GM21381 (cell line): Measurements from ENCODE around the gene SMAD6.

Source experiments
- ATAC-seq: cut with Tn5 transposase; IDR thresholded peaks from one replicate; pipeline ENCODE4 v1.9.1; 2021; ENCODE audit warnings: mild to moderate bottlenecking, moderate library complexity; ENCODE audit not compliant: unreplicated experiment

SMAD6 gene

GRCh38 chr15:66719471-66719870 lies 17.4 kb downstream of the SMAD6 start:
- no peak for ATAC-seq

- no peak for ATAC-seq
Observed at GRCh38 chr15:66720206-66721010, 18.4 kb downstream of the SMAD6 start.

- no peak for ATAC-seq
Observed at GRCh38 chr15:66721020-66721419, 19.0 kb downstream of the SMAD6 start.

- ATAC-seq: no peak
Observed at GRCh38 chr15:66721501-66721937, 19.5 kb downstream of the SMAD6 start.

- no peak for ATAC-seq
Observed at GRCh38 chr15:66721954-66722353, 19.9 kb downstream of the SMAD6 start.

GRCh38 chr15:66722757-66723540 lies 20.9 kb downstream of the SMAD6 start:
- ATAC-seq: no peak

GRCh38 chr15:66723826-66724731 lies 22.0 kb downstream of the SMAD6 start:
- ATAC-seq: no peak

- no peak for ATAC-seq
Observed at GRCh38 chr15:66724732-66725463, 22.9 kb downstream of the SMAD6 start.

GRCh38 chr15:66725464-66725785 lies 23.4 kb downstream of the SMAD6 start:
- ATAC-seq: no peak

GRCh38 chr15:66726386-66726785 lies 24.4 kb downstream of the SMAD6 start:
- no peak for ATAC-seq

- no peak for ATAC-seq
Observed at GRCh38 chr15:66729331-66729951, 27.4 kb downstream of the SMAD6 start.

GRCh38 chr15:66730168-66731021 lies 28.4 kb downstream of the SMAD6 start:
- no peak for ATAC-seq

GRCh38 chr15:66733976-66734375 lies 31.9 kb downstream of the SMAD6 start:
- no peak for ATAC-seq

- no peak for ATAC-seq
Observed at GRCh38 chr15:66734961-66735908, 33.2 kb downstream of the SMAD6 start.

GRCh38 chr15:66735909-66736305 lies 33.9 kb downstream of the SMAD6 start:
- ATAC-seq: no peak

- no peak for ATAC-seq
Observed at GRCh38 chr15:66737243-66738010, 35.4 kb downstream of the SMAD6 start.

GRCh38 chr15:66738116-66738515 lies 36.1 kb downstream of the SMAD6 start:
- no peak for ATAC-seq
